HG02610 (cell line): Measurements from ENCODE around the gene TTC39C.
"Not testable (repeated sequence)": the region's sequence is repeated elsewhere in the genome, so short reads cannot be mapped to it uniquely, and the experiment has no call there.

Experiments
- ATAC-seq: cut with Tn5 transposase; IDR thresholded peaks from one replicate; pipeline ENCODE4 v1.9.1; 2021; ENCODE audit warnings: mild to moderate bottlenecking, moderate library complexity; ENCODE audit not compliant: unreplicated experiment

TTC39C gene

GRCh38 chr18:24051031-24051947, 36.7 kb downstream of the TTC39C start:
- peak; percentile 63 for ATAC-seq

- ATAC-seq: no peak
Measured at GRCh38 chr18:24052053-24052452, 37.5 kb downstream of the TTC39C start.

- no peak for ATAC-seq
Measured at GRCh38 chr18:24053211-24053610, 38.7 kb downstream of the TTC39C start.

GRCh38 chr18:24054130-24054529, 39.6 kb downstream of the TTC39C start:
- ATAC-seq: no peak

- ATAC-seq: peak; percentile 42
Measured at GRCh38 chr18:24055009-24055804, 40.7 kb downstream of the TTC39C start.

- ATAC-seq: no peak
Measured at GRCh38 chr18:24055878-24056277, 41.3 kb downstream of the TTC39C start.

GRCh38 chr18:24056506-24056905, 42.0 kb downstream of the TTC39C start:
- ATAC-seq: no peak

- ATAC-seq: no peak
Measured at GRCh38 chr18:24057804-24058203, 43.2 kb downstream of the TTC39C start.

- not testable (repeated sequence) for ATAC-seq
Measured at GRCh38 chr18:24059385-24059784, 44.8 kb downstream of the TTC39C start.

GRCh38 chr18:24060644-24061043, 46.1 kb downstream of the TTC39C start:
- no peak for ATAC-seq

- ATAC-seq: no peak
Measured at GRCh38 chr18:24063121-24063731, 48.7 kb downstream of the TTC39C start.

GRCh38 chr18:24064391-24065100, 50.0 kb downstream of the TTC39C start:
- ATAC-seq: no peak

- no peak for ATAC-seq
Measured at GRCh38 chr18:24065906-24066305, 51.4 kb downstream of the TTC39C start.

- ATAC-seq: no peak
Measured at GRCh38 chr18:24068945-24069693, 54.6 kb downstream of the TTC39C start.

- ATAC-seq: no peak
Measured at GRCh38 chr18:24071029-24071428, 56.5 kb downstream of the TTC39C start.

- no peak for ATAC-seq
Measured at GRCh38 chr18:24071779-24072178, 57.2 kb downstream of the TTC39C start.

- no peak for ATAC-seq
Measured at GRCh38 chr18:24072743-24073142, 58.2 kb downstream of the TTC39C start.

GRCh38 chr18:24073791-24074190, 59.2 kb downstream of the TTC39C start:
- no peak for ATAC-seq

- ATAC-seq: not testable (repeated sequence)
Measured at GRCh38 chr18:24074757-24075156, 60.2 kb downstream of the TTC39C start.
